SU-DHL-6 (cell line): ENCODE data around the gene UBE3B.

Experiments used
- H2AFZ ChIP-seq: fragments of 200-600 bp; sonication (generic); 2 replicates; pipeline ENCODE4 v1.6.1; 2014; ENCODE audit warnings: low read depth, mild to moderate bottlenecking, moderate library complexity, mixed read lengths, antibody characterized with exemption, low read length; ENCODE audit not compliant: severe bottlenecking
- H3F3A ChIP-seq: fragments of 200-600 bp; shearing (Covaris generic); 2 replicates; pipeline ENCODE4 v1.6.0; 2016; ENCODE audit warnings: antibody characterized with exemption, mild to moderate bottlenecking; ENCODE audit not compliant: insufficient read depth
- H3K27ac ChIP-seq: fragments of 200-600 bp; sonication (generic); 2 replicates; pipeline ENCODE4 v1.5.1; 2016; ENCODE audit warnings: low read depth, mild to moderate bottlenecking, low read length, moderate library complexity, mixed read lengths
- H3K27me3 ChIP-seq: fragments of 200-600 bp; sonication (generic), shearing (Covaris generic); 2 replicates; pipeline ENCODE4 v1.6.0; 2014; ENCODE audit warnings: mild to moderate bottlenecking, low read length
- H3K36me3 ChIP-seq: fragments of 200-600 bp; sonication (generic); 2 replicates; pipeline ENCODE4 v1.6.1; 2014; ENCODE audit warnings: mild to moderate bottlenecking, low read length, mixed read lengths
- H3K4me2 ChIP-seq: fragments of 300-600, 200-600 bp; shearing (Covaris generic), sonication (generic); 2 replicates; pipeline ENCODE4 v1.6.0; 2014; ENCODE audit warnings: low read length, low read depth, mild to moderate bottlenecking; ENCODE audit not compliant: poor library complexity, severe bottlenecking
- H3K4me3 ChIP-seq: fragments of 200-600 bp; sonication (generic); 2 replicates; pipeline ENCODE4 v1.5.1; 2014; ENCODE audit warnings: antibody characterized with exemption, low read length, mild to moderate bottlenecking, mixed read lengths; ENCODE audit not compliant: insufficient read depth, poor library complexity, severe bottlenecking
- H3K79me2 ChIP-seq: fragments of 200-600 bp; sonication (generic); 2 replicates; pipeline ENCODE4 v1.6.1; 2014; ENCODE audit warnings: mild to moderate bottlenecking, low read length, moderate library complexity; ENCODE audit not compliant: insufficient read depth
- H3K9ac ChIP-seq: fragments of 200-600 bp; sonication (generic); 2 replicates; pipeline ENCODE4 v1.7.0; 2014; ENCODE audit warnings: mild to moderate bottlenecking, low read length
- H3K9me2 ChIP-seq: fragments of 200-600 bp; sonication (generic); replicated peaks from 2 replicates; pipeline ENCODE4 v1.6.1; 2014; ENCODE audit warnings: low read length; ENCODE audit not compliant: insufficient read depth
- H3K9me3 ChIP-seq: fragments of 200-600 bp; sonication (generic); 2 replicates; pipeline ENCODE4 v1.6.1; 2014; ENCODE audit warnings: low read length, mixed read lengths; ENCODE audit not compliant: insufficient read depth
- H4K20me1 ChIP-seq: fragments of 200-600 bp; sonication (generic); 2 replicates; pipeline ENCODE4 v1.6.1; 2014; ENCODE audit warnings: low read depth, mild to moderate bottlenecking, antibody characterized with exemption, low read length, moderate library complexity, mixed read lengths
- EZH2phosphoT487 ChIP-seq: fragments of 200-600 bp; sonication (generic), shearing (Covaris generic); conservative IDR thresholded peaks from 2 replicates; pipeline ENCODE4 v1.6.1; 2018; ENCODE audit warnings: mild to moderate bottlenecking, antibody characterized with exemption, low read length, moderate library complexity, mixed read lengths
- TF ChIP-seq, protein P1 (sequence below): fragments of 200-600 bp; sonication (generic); IDR thresholded peaks from one replicate; pipeline ENCODE4 v1.5.1; 2017; ENCODE audit warnings: antibody characterized with exemption, mild to moderate bottlenecking, low read length, moderate library complexity; ENCODE audit not compliant: insufficient read depth, poor library complexity, severe bottlenecking

The UBE3B gene

DNA sequence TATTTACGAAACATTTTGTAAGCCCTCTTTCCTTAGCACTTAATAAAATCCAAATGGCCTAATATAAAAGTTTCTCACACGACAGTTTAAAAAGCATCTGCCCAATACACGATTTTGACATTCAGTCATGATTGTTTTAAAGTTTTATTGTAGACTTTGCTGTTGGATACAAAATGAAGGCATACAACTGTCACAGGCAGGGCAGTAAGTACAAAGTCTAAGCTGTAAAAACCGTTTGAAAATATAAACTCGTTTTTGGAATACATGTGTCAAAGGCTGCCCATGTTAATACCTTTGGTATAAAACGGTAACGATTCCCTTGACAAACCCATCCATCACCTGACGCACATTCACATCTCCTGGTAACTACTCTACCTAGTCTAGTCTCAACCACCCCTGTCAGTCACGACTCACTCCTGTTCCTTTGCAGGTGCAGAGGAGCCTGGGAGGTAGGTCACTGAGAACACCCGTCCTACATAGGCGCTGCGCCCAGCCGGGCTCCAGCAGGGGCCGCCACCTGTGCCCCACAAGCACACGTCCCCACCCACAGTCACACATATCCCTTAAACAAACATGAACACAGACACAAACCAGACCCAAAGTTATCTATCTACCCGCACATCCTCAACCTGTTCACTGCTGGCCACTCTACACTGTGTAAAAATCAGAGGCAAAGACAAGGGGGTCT is 27.4 kb upstream of the UBE3B start:
- no peak overlapping the region for H3K9ac ChIP-seq
- no peak overlapping the region for H3K4me3 ChIP-seq
- H3K36me3 ChIP-seq = 0 out of 2 replicates have a peak, but pooled peaks cover 2% of the 10 kb centered on the region
- no peaks in the 10 kb centered on the region for H3K9me2 ChIP-seq
- H2AFZ ChIP-seq = no peak overlapping the region
- no peaks in the 10 kb centered on the region for H3K79me2 ChIP-seq
- no peaks in the 10 kb centered on the region for H4K20me1 ChIP-seq
- no peaks in the 10 kb centered on the region for H3F3A ChIP-seq
- no peaks in the 10 kb centered on the region for H3K27me3 ChIP-seq
- no peak overlapping the region for H3K27ac ChIP-seq
- no peaks in the 10 kb centered on the region for H3K9me3 ChIP-seq
- no peak overlapping the region for H3K4me2 ChIP-seq
- TF ChIP-seq, protein P1, sequence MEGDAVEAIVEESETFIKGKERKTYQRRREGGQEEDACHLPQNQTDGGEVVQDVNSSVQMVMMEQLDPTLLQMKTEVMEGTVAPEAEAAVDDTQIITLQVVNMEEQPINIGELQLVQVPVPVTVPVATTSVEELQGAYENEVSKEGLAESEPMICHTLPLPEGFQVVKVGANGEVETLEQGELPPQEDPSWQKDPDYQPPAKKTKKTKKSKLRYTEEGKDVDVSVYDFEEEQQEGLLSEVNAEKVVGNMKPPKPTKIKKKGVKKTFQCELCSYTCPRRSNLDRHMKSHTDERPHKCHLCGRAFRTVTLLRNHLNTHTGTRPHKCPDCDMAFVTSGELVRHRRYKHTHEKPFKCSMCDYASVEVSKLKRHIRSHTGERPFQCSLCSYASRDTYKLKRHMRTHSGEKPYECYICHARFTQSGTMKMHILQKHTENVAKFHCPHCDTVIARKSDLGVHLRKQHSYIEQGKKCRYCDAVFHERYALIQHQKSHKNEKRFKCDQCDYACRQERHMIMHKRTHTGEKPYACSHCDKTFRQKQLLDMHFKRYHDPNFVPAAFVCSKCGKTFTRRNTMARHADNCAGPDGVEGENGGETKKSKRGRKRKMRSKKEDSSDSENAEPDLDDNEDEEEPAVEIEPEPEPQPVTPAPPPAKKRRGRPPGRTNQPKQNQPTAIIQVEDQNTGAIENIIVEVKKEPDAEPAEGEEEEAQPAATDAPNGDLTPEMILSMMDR = peak; percentile 27
- no peak for TF ChIP-seq EZH2phosphoT487

DNA sequence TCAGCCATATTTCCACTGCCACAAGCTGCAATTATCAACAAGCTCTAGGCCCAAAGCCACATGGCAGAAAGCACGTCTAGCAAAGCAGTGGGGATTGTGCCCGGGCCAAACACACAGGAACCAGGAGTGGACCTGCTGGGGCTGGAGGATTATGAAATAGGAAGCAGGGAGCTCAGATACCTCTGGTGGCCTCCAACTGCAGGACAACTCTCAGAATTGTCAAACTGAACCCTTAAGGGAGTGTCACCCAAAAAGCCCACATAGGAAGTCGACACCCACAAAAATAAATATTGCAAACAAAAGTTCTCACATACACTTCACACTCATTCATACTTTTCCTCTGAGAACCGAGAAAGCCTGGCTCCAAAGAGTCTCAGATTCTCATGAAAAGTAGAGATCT is 26.5 kb upstream of the UBE3B start:
- Histone ChIP-seq H3K79me2 (no peaks in the 10 kb centered on the region), H3K36me3 (0 out of 2 replicates have a peak, but pooled peaks cover 2% of the 10 kb centered on the region), H3K4me2 (no peak overlapping the region), H3F3A (no peaks in the 10 kb centered on the region), H3K4me3 (no peak overlapping the region), H3K9ac (no peak overlapping the region), H2AFZ (no peak overlapping the region), H3K9me3 (no peaks in the 10 kb centered on the region), H3K27ac (no peak overlapping the region), H3K9me2 (no peaks in the 10 kb centered on the region), H3K27me3 (no peaks in the 10 kb centered on the region), H4K20me1 (no peaks in the 10 kb centered on the region)
- TF ChIP-seq, protein P1 = no peak
- no peak for TF ChIP-seq EZH2phosphoT487

DNA sequence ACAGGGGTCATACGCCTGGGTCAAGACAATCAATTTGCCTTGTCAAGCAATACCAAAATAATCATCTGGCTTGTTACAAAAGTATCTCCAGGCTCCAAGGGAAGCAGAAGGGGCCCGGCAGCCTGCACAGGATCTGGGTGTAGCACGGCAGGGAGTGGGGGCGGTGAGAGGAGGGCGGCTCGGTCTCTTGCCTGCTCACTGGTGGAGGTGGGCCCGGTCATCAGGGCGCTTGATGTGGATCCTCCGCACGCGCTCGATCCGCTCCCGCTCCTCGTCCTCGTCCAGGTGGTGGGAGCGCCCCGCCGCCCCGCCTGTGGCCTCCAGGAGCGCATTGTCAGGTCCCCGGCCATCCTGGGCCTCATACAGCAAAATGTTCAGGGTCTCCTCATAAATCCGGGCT is 26.0 kb upstream of the UBE3B start:
- Histone ChIP-seq H3K9me3 (no peaks in the 10 kb centered on the region), H2AFZ (no peak overlapping the region), H3K79me2 (no peaks in the 10 kb centered on the region), H3K4me2 (no peak overlapping the region), H3K36me3 (0 out of 2 replicates have a peak, but pooled peaks cover 2% of the 10 kb centered on the region), H3K9me2 (no peaks in the 10 kb centered on the region), H4K20me1 (no peaks in the 10 kb centered on the region), H3K9ac (no peak overlapping the region), H3F3A (no peaks in the 10 kb centered on the region), H3K27me3 (no peaks in the 10 kb centered on the region), H3K27ac (no peak overlapping the region), H3K4me3 (no peak overlapping the region)
- TF ChIP-seq, protein P1 = no peak
- TF ChIP-seq EZH2phosphoT487 = no peak
